HepG2 (cell line): ENCODE measurements around the gene CCDC158. TPM values are rescaled to one million over a fixed set of nuclear protein-coding genes. Genes with fewer than 3 reads are reported as not detected.

Experiments
- FOSL2 ChIP-seq: sonication (generic); formaldehyde crosslinking; IDR thresholded peaks from 2 replicates; pipeline ENCODE4 v1.4.0; 2020; ENCODE audit warnings: missing genetic modification reagents
- HMGXB4 ChIP-seq, 2 experiments: sonication (generic) in 1 of 2; formaldehyde crosslinking in 1 of 2; IDR thresholded peaks; 2 replicates each; pipeline versions ENCODE4 v1.4.0 to v1.6.1; 2018 to 2020; ENCODE audit warnings: missing genetic modification reagents in 2 of 2, borderline replicate concordance in 1 of 2, low read depth in 1 of 2, mild to moderate bottlenecking in 1 of 2, missing biosample characterization in 1 of 2
- KDM2A ChIP-seq: sonication (generic); formaldehyde crosslinking; IDR thresholded peaks from 2 replicates; pipeline ENCODE4 v1.4.0; 2020; ENCODE audit warnings: low read depth, missing genetic modification reagents, borderline replicate concordance
- NPAS2 ChIP-seq: sonication (generic); formaldehyde crosslinking; IDR thresholded peaks from 2 replicates; pipeline ENCODE4 v1.8.0; 2022; ENCODE audit warnings: mild to moderate bottlenecking, missing genetic modification reagents, borderline replicate concordance
- POGK ChIP-seq: sonication (generic); formaldehyde crosslinking; conservative IDR thresholded peaks from 2 replicates; pipeline ENCODE4 v1.8.0; 2022; ENCODE audit warnings: mild to moderate bottlenecking, moderate library complexity, missing genetic modification reagents
- SIN3B ChIP-seq: fragments of 150-350 bp; IDR thresholded peaks from 2 replicates; pipeline ENCODE4 v1.6.1; 2014; ENCODE audit warnings: low read length
- SKI ChIP-seq: fragments of 450-650 bp; IDR thresholded peaks from one replicate; pipeline ENCODE4 v1.6.1; 2018; ENCODE audit warnings: mild to moderate bottlenecking; ENCODE audit not compliant: partially characterized antibody
- TEAD2 ChIP-seq: sonication (generic); formaldehyde crosslinking; IDR thresholded peaks from 2 replicates; pipeline ENCODE4 v1.9.0; 2021; ENCODE audit warnings: missing genetic modification reagents
- TGIF2 ChIP-seq: IDR thresholded peaks from 2 replicates; pipeline ENCODE4 v1.6.1; 2016; ENCODE audit warnings: control low read depth, missing compliant biosample characterization
- ZBTB3 ChIP-seq: sonication (generic); formaldehyde crosslinking; IDR thresholded peaks from 2 replicates; pipeline ENCODE4 v1.4.0; 2020; ENCODE audit warnings: low read depth, mild to moderate bottlenecking, moderate library complexity, missing genetic modification reagents, borderline replicate concordance
- ZNF263 ChIP-seq: sonication (generic); formaldehyde crosslinking; IDR thresholded peaks from 2 replicates; pipeline ENCODE4 v1.4.0; 2020; ENCODE audit warnings: missing genetic modification reagents
- ZNF407 ChIP-seq: sonication (generic); formaldehyde crosslinking; IDR thresholded peaks from one replicate; pipeline ENCODE4 v1.5.1; 2020; ENCODE audit warnings: mild to moderate bottlenecking, missing genetic modification reagents; ENCODE audit errors: not compliant biosample characterization
- ZNF446 ChIP-seq: sonication (generic); formaldehyde crosslinking; IDR thresholded peaks from 2 replicates; pipeline ENCODE4 v1.5.0; 2020; ENCODE audit warnings: mild to moderate bottlenecking, missing genetic modification reagents
- ZNF484 ChIP-seq: sonication (generic); formaldehyde crosslinking; IDR thresholded peaks from 2 replicates; pipeline ENCODE4 v1.5.1; 2020; ENCODE audit warnings: mild to moderate bottlenecking, low read depth, missing genetic modification reagents, borderline replicate concordance
- ZNF557 ChIP-seq: sonication (generic); formaldehyde crosslinking; IDR thresholded peaks from 2 replicates; pipeline ENCODE4 v1.4.0; 2020; ENCODE audit warnings: missing genetic modification reagents
- ZNF775 ChIP-seq: sonication (generic); formaldehyde crosslinking; IDR thresholded peaks from 2 replicates; pipeline ENCODE4 v1.4.0; 2020; ENCODE audit warnings: missing genetic modification reagents, mild to moderate bottlenecking, moderate library complexity, borderline replicate concordance
- polyA plus RNA-seq, 8 experiments: library from polyadenylated mRNA; depleted of rRNA in 3 of 8; stranded (reverse) in 7 of 8; unstranded in 1 of 8; fragments of >200 nt; fragmentation: Illumina TruSeq in 4 of 8; extraction: Trizol in 4 of 8; gene quantifications; 2 replicates each; pipeline versions ENCODE4 v1.2.1 to v1.2.3, GENCODE V29; 2011 to 2016; ENCODE audit warnings: low read depth in 4 of 8, missing spikeins in 1 of 8, mixed read lengths in 1 of 8; ENCODE audit not compliant: insufficient read depth in 1 of 8
- total RNA-seq, 5 experiments: library from RNA; depleted of rRNA; stranded (reverse); fragments of >200 nt; fragmentation: Illumina TruSeq; extraction: Trizol; gene quantifications; 2 replicates each; pipeline ENCODE4 v1.2.3, GENCODE V29; 2016; ENCODE audit warnings: low read depth in 1 of 5

The CCDC158 gene
- total and polyA plus RNA-seq, 2 of the 13 experiments (the other 11 are each of a cell fraction or from before 2014, with no cell fraction given): not detected

GRCh38 chr4:76306882-76307659 lies 113.9 kb downstream of the CCDC158 start (continued):
- TF ChIP-seq ZNF407 (CRISPR knock-in tag) (peak; percentile 27), TEAD2 (CRISPR knock-in tag) (no peak), ZNF775 (CRISPR knock-in tag) (no peak), NPAS2 (0 out of 2 replicates have a peak, but pooled peaks have one; percentile 2), SIN3B (no peak), ZNF263 (0 out of 2 replicates have a peak, but pooled peaks have one; percentile 11), ZNF484 (CRISPR knock-in tag) (0 out of 2 replicates have a peak, but pooled peaks have one; percentile 31), HMGXB4 (CRISPR knock-in tag; IDR thresholded peaks at IDR 0.05; ENCODE audit: borderline replicate concordance in 1 of 2, low read depth in 1 of 2) (peak; percentile 68 to 74; a peak in 3 of 4 replicates), SKI (no peak), KDM2A (CRISPR knock-in tag) (peak; percentile 21; the same call in 1 of the 2 replicates), POGK (no peak), ZNF557 (CRISPR knock-in tag) (no peak), ZBTB3 (CRISPR knock-in tag) (0 out of 2 replicates have a peak, but pooled peaks have one; percentile 1), ZNF446 (0 out of 2 replicates have a peak, but pooled peaks have one; percentile 23), TGIF2 (CRISPR knock-in tag) (peak; percentile 20; the same call in 1 of the 2 replicates), FOSL2 (CRISPR knock-in tag) (peak; percentile 5; the same call in 1 of the 2 replicates)
